SU-DHL-6 (cell line): ENCODE measurements around the gene LYSMD1.

ENCODE experiments used
- EZH2phosphoT487 ChIP-seq: fragments of 200-600 bp; sonication (generic), shearing (Covaris generic); conservative IDR thresholded peaks from 2 replicates; pipeline ENCODE4 v1.6.1; 2018; ENCODE audit warnings: mild to moderate bottlenecking, antibody characterized with exemption, low read length, moderate library complexity, mixed read lengths
- TF ChIP-seq, protein P1 (sequence below): fragments of 200-600 bp; sonication (generic); IDR thresholded peaks from one replicate; pipeline ENCODE4 v1.5.1; 2017; ENCODE audit warnings: antibody characterized with exemption, mild to moderate bottlenecking, low read length, moderate library complexity; ENCODE audit not compliant: insufficient read depth, poor library complexity, severe bottlenecking

DNA sequence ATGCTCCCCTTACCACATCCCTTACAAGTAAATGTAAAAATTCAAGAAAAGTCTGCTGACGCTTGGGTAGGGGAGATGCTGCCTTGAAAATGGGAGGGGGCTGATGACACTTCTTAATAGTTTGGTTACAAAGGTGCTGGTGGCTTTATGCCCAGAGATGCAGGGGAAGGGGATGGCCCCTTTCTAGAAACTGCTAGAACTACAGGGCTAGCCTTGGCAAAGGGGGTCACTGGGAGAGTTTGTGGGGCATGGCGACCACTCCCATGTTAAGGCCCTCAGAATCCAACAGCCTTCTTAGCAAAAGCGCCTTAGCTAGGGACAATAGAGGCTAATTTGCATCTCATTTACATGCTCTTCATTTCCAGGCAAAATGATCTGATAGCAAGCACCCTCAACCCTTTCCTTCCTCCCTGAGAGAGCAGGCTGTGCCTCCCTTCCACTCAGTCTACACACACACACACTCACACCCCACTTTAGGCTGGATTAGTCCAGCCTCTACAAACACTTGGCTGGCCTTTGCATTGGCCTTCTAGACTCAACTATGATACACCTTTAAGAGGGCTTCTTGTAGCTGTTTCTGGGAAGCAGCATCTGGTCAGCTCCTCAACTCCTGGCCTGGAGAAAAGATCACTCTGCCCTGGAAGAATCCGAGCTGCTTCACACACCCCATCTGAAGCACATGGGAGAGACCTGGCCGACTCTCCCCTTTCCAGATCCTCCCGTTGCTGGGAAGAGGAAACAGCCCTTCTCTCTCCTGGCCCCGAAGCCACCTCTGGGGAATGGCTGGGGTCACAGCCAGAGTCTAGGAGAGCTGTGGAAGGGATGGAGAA lies 21.0 kb downstream of the LYSMD1 start:
- TF ChIP-seq, protein P1, sequence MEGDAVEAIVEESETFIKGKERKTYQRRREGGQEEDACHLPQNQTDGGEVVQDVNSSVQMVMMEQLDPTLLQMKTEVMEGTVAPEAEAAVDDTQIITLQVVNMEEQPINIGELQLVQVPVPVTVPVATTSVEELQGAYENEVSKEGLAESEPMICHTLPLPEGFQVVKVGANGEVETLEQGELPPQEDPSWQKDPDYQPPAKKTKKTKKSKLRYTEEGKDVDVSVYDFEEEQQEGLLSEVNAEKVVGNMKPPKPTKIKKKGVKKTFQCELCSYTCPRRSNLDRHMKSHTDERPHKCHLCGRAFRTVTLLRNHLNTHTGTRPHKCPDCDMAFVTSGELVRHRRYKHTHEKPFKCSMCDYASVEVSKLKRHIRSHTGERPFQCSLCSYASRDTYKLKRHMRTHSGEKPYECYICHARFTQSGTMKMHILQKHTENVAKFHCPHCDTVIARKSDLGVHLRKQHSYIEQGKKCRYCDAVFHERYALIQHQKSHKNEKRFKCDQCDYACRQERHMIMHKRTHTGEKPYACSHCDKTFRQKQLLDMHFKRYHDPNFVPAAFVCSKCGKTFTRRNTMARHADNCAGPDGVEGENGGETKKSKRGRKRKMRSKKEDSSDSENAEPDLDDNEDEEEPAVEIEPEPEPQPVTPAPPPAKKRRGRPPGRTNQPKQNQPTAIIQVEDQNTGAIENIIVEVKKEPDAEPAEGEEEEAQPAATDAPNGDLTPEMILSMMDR = no peak
- no peak for TF ChIP-seq EZH2phosphoT487
